ENCODE data around the gene RNF112.
"Not testable (repeated sequence)": the region's sequence is repeated elsewhere in the genome, so short reads cannot be mapped to it uniquely, and the experiment has no call there.

RNF112 gene

GRCh38 chr17:19447085-19447583 is 36.1 kb downstream of the RNF112 start:
- intact Hi-C loops (cut with micrococcal nuclease) = loop anchor here (1.0 kb wide), 1 partner anchor 84 kb away; no protein-coding TSS in a partner anchor
- no peak overlapping the region for H3K4me3 Mint-ChIP-seq
- H3K36me3 Mint-ChIP-seq (ENCODE audit: low read depth) = no peaks in the 10 kb centered on the region
- H3K4me1 Mint-ChIP-seq (ENCODE audit: low read depth) = peaks cover 36% of the 10 kb centered on the region
- H3K27me3 Mint-ChIP-seq = peaks cover 38% of the 10 kb centered on the region
- no peak overlapping the region for H3K27ac Mint-ChIP-seq
- peaks cover 30% of the 10 kb centered on the region for H3K9me3 Mint-ChIP-seq

- H3K4me1 Mint-ChIP-seq (ENCODE audit: low read depth) = peaks cover 25% of the 10 kb centered on the region
- peak overlapping the region; percentile 60 for H3K27ac Mint-ChIP-seq
- peaks cover 48% of the 10 kb centered on the region for H3K27me3 Mint-ChIP-seq
- intact Hi-C loops (cut with micrococcal nuclease) = no loop called here
- H3K9me3 Mint-ChIP-seq = peaks cover 19% of the 10 kb centered on the region
- H3K4me3 Mint-ChIP-seq = no peak overlapping the region
- H3K36me3 Mint-ChIP-seq (ENCODE audit: low read depth) = no peaks in the 10 kb centered on the region
These were observed 37.6 kb downstream of the RNF112 start for GRCh38 chr17:19448341-19449268.

- Mint-ChIP-seq H3K27ac (peak overlapping the region; percentile 60), H3K9me3 (peaks cover 13% of the 10 kb centered on the region), H3K27me3 (peaks cover 51% of the 10 kb centered on the region), H3K4me3 (no peak overlapping the region), H3K4me1 (ENCODE audit: low read depth) (peaks cover 25% of the 10 kb centered on the region), H3K36me3 (ENCODE audit: low read depth) (no peaks in the 10 kb centered on the region)
- intact Hi-C loops (cut with micrococcal nuclease) = no loop called here
These were observed 38.6 kb downstream of the RNF112 start for GRCh38 chr17:19449656-19450055.

GRCh38 chr17:19453296-19453695 is 42.3 kb downstream of the RNF112 start:
- Mint-ChIP-seq H3K4me1 (ENCODE audit: low read depth) (peaks cover 20% of the 10 kb centered on the region), H3K36me3 (ENCODE audit: low read depth) (no peaks in the 10 kb centered on the region), H3K9me3 (no peaks in the 10 kb centered on the region), H3K4me3 (no peak overlapping the region), H3K27ac (no peak overlapping the region), H3K27me3 (peaks cover 58% of the 10 kb centered on the region)
- intact Hi-C loops (cut with micrococcal nuclease) = no loop called here

- peaks cover 54% of the 10 kb centered on the region for H3K27me3 Mint-ChIP-seq
- intact Hi-C loops (cut with micrococcal nuclease) = no loop called here
- no peaks in the 10 kb centered on the region for H3K36me3 Mint-ChIP-seq (ENCODE audit: low read depth)
- no peak overlapping the region for H3K4me3 Mint-ChIP-seq
- H3K27ac Mint-ChIP-seq = no peak overlapping the region
- no peaks in the 10 kb centered on the region for H3K9me3 Mint-ChIP-seq
- H3K4me1 Mint-ChIP-seq (ENCODE audit: low read depth) = peaks cover 14% of the 10 kb centered on the region
These were observed 43.0 kb downstream of the RNF112 start for GRCh38 chr17:19454074-19454473.

GRCh38 chr17:19456016-19456927 is 45.2 kb downstream of the RNF112 start:
- Mint-ChIP-seq H3K36me3 (ENCODE audit: low read depth) (no peaks in the 10 kb centered on the region), H3K4me1 (ENCODE audit: low read depth) (peaks cover 32% of the 10 kb centered on the region), H3K4me3 (no peak overlapping the region), H3K27ac (no peak overlapping the region), H3K9me3 (no peaks in the 10 kb centered on the region), H3K27me3 (peaks cover 43% of the 10 kb centered on the region)
- intact Hi-C loops (cut with micrococcal nuclease) = no loop called here

GRCh38 chr17:19457046-19457445 is 46.0 kb downstream of the RNF112 start:
- Mint-ChIP-seq H3K4me3 (no peak overlapping the region), H3K36me3 (ENCODE audit: low read depth) (no peaks in the 10 kb centered on the region), H3K9me3 (no peaks in the 10 kb centered on the region), H3K4me1 (ENCODE audit: low read depth) (peaks cover 38% of the 10 kb centered on the region), H3K27me3 (peaks cover 41% of the 10 kb centered on the region), H3K27ac (no peak overlapping the region)
- intact Hi-C loops (cut with micrococcal nuclease) = no loop called here

GRCh38 chr17:19457830-19458271 is 46.8 kb downstream of the RNF112 start:
- H3K4me3 Mint-ChIP-seq = no peak overlapping the region
- H3K27ac Mint-ChIP-seq = no peak overlapping the region
- H3K36me3 Mint-ChIP-seq (ENCODE audit: low read depth) = no peaks in the 10 kb centered on the region
- intact Hi-C loops (cut with micrococcal nuclease) = no loop called here
- peaks cover 34% of the 10 kb centered on the region for H3K27me3 Mint-ChIP-seq
- H3K9me3 Mint-ChIP-seq = no peaks in the 10 kb centered on the region
- H3K4me1 Mint-ChIP-seq (ENCODE audit: low read depth) = peaks cover 46% of the 10 kb centered on the region

- H3K27ac Mint-ChIP-seq = not testable (repeated sequence)
- H3K27me3 Mint-ChIP-seq = peaks cover 28% of the 10 kb centered on the region
These were observed 47.4 kb downstream of the RNF112 start for GRCh38 chr17:19458481-19458880.

GRCh38 chr17:19459018-19459655 is 48.1 kb downstream of the RNF112 start:
- H3K4me3 Mint-ChIP-seq; H3K9me3 Mint-ChIP-seq; H3K36me3 Mint-ChIP-seq (ENCODE audit: low read depth); intact Hi-C loops (cut with micrococcal nuclease): not testable (repeated sequence)
- H3K27me3 Mint-ChIP-seq = peaks cover 25% of the 10 kb centered on the region
- H3K4me1 Mint-ChIP-seq (ENCODE audit: low read depth) = peaks cover 59% of the 10 kb centered on the region
- peak overlapping the region; percentile 89 for H3K27ac Mint-ChIP-seq

More at GRCh38 chr17:19458481-19458880, 47.4 kb downstream of the RNF112 start:
- H3K36me3 Mint-ChIP-seq (ENCODE audit: low read depth); H3K4me3 Mint-ChIP-seq; intact Hi-C loops (cut with micrococcal nuclease); H3K9me3 Mint-ChIP-seq: not testable (repeated sequence)
- H3K4me1 Mint-ChIP-seq (ENCODE audit: low read depth) = peaks cover 52% of the 10 kb centered on the region

GRCh38 chr17:19460700-19461099 is 49.7 kb downstream of the RNF112 start:
- Mint-ChIP-seq H3K9me3 (no peaks in the 10 kb centered on the region), H3K36me3 (ENCODE audit: low read depth) (no peaks in the 10 kb centered on the region), H3K4me3 (no peak overlapping the region), H3K27me3 (peaks cover 12% of the 10 kb centered on the region), H3K4me1 (ENCODE audit: low read depth) (peaks cover 67% of the 10 kb centered on the region), H3K27ac (peak overlapping the region; percentile 89)
- intact Hi-C loops (cut with micrococcal nuclease) = loop anchor here (5.0 kb wide), 1 partner anchor 98 kb away; the partner anchor contains the start of gene B9D1

GRCh38 chr17:19461116-19461515 is 50.1 kb downstream of the RNF112 start:
- H3K27ac Mint-ChIP-seq = peak overlapping the region; percentile 89
- intact Hi-C loops (cut with micrococcal nuclease) = loop anchor here (5.0 kb wide), 1 partner anchor 99 kb away; the partner anchor contains the start of gene B9D1
- no peak overlapping the region for H3K4me3 Mint-ChIP-seq
- peaks cover 63% of the 10 kb centered on the region for H3K4me1 Mint-ChIP-seq (ENCODE audit: low read depth)
- H3K27me3 Mint-ChIP-seq = peaks cover 9% of the 10 kb centered on the region
- no peaks in the 10 kb centered on the region for H3K36me3 Mint-ChIP-seq (ENCODE audit: low read depth)
- H3K9me3 Mint-ChIP-seq = no peaks in the 10 kb centered on the region

GRCh38 chr17:19461681-19462080 is 50.6 kb downstream of the RNF112 start:
- intact Hi-C loops (cut with micrococcal nuclease) = loop anchor here (5.0 kb wide), 1 partner anchor 99 kb away; the partner anchor contains the start of gene B9D1
- peak overlapping the region; percentile 89 for H3K27ac Mint-ChIP-seq
- H3K4me3 Mint-ChIP-seq = no peak overlapping the region
- no peaks in the 10 kb centered on the region for H3K9me3 Mint-ChIP-seq
- H3K27me3 Mint-ChIP-seq = peaks cover 11% of the 10 kb centered on the region
- no peaks in the 10 kb centered on the region for H3K36me3 Mint-ChIP-seq (ENCODE audit: low read depth)
- peaks cover 61% of the 10 kb centered on the region for H3K4me1 Mint-ChIP-seq (ENCODE audit: low read depth)
